ENCODE results near the gene DHRS2.
A peak's percentile ranks its signal among the peaks of the same experiment; 100 is the strongest.

DHRS2 gene

DNA sequence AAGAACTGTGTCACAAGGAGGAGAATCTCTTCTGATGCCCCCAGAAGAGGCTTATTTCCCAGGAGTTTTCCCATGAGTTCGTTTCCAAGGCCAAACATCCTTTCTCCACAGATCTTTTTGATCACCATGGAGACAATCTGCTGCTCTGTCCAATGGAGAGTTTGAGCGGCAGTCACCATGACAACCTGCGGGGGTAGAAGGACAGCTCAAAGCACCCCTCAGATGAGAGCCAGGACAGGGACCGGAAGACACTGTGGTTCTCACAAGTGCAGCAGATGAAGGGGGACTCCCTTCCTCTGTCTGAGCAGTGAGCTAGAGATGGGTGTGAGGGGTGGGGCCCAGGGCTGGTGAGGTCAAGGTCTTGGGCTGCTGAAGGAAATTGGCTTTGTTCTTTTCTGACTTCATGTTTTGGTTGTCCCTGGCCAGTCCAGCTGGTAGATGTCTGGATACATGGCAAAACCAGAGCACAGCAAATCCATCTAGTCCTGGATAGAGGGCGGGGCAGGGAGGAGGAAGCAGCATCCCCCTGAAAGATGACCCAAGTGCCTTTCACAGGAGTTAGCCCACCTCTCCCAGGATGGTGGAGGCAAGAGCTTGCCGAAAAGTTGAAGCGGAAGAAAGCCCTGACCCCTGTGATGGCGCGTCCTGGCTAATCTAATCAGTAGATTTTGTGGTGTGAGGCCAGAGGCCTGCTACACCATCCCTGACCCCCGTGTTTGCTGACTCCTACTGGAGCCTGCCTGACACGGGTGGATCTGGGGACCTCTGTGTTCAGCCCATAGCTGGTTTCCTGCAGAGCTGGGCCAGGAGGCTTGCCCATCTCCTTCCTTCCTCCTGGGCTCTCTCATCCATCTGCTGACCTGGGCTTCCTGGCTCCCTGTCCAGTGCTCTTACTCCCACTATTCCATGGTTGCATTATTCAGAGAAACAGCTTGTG is 24.4 kb downstream of the DHRS2 start:
- Histone ChIP-seq H3K27me3 (no peaks in the 10 kb centered on the region), H3K4me1 (peaks cover 15% of the 10 kb centered on the region), H3K9ac (no peak overlapping the region), H3K36me3 (no peaks in the 10 kb centered on the region), H3K4me3 (no peak overlapping the region), H3K4me2 (peak overlapping the region; percentile 47), H3K27ac (no peak overlapping the region), H4K20me1 (no peaks in the 10 kb centered on the region), H3K9me3 (no peaks in the 10 kb centered on the region)
- TF ChIP-seq Cebpa-rat (IDR thresholded peaks at IDR 0.05): no peak

DNA sequence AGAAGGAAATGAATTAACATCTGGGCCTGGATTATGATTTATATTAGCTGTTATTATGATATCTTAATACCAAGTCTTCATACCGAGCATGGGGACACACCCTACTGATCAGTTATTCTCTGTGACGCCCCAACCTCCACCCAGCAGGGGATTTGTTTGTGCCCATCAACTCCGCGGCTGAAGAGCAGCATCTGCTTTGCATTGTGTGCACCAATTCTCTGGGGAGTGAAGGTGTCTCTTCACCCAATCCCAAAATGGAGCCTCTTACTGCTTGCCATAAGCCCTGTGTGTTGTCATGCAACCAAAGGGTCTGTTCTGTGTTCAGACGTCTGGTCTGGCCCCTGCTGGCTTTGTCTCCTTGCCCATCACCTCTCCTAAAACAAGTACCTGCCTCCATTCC is 25.4 kb downstream of the DHRS2 start:
- Histone ChIP-seq H3K4me1 (peaks cover 15% of the 10 kb centered on the region), H3K36me3 (no peaks in the 10 kb centered on the region), H3K4me3 (no peak overlapping the region), H3K4me2 (no peak overlapping the region; the same call in 1 of the 2 replicates), H3K27me3 (no peaks in the 10 kb centered on the region), H3K9me3 (no peaks in the 10 kb centered on the region), H3K9ac (no peak overlapping the region), H3K27ac (no peak overlapping the region), H4K20me1 (no peaks in the 10 kb centered on the region)
- TF ChIP-seq Cebpa-rat (IDR thresholded peaks at IDR 0.05): no peak

DNA sequence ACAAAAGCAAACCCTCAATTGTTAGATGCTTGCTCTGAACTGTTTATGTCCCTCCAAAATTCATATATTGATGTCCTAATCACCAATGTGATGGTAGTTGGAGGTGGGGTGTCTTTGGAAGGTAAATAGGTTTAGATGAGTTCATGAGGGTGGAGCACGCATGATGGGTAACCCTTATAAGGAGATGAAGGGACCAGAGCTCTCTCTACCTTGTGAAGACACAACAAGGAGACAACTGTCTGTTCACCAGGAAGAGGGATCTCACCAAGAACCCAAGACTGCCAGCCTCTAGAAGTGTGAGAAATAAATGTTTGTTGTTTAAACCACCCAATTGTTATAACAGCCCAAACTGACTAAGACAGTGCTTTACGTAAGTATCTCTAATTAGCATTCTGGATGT is 27.0 kb downstream of the DHRS2 start:
- Histone ChIP-seq H3K36me3 (no peaks in the 10 kb centered on the region), H3K27me3 (no peaks in the 10 kb centered on the region), H3K9me3 (no peaks in the 10 kb centered on the region), H4K20me1 (no peaks in the 10 kb centered on the region), H3K4me3 (no peak overlapping the region), H3K4me1 (peaks cover 15% of the 10 kb centered on the region), H3K27ac (no peak overlapping the region), H3K9ac (no peak overlapping the region), H3K4me2 (no peak overlapping the region)
- no peak for TF ChIP-seq Cebpa-rat (IDR thresholded peaks at IDR 0.05)

DNA sequence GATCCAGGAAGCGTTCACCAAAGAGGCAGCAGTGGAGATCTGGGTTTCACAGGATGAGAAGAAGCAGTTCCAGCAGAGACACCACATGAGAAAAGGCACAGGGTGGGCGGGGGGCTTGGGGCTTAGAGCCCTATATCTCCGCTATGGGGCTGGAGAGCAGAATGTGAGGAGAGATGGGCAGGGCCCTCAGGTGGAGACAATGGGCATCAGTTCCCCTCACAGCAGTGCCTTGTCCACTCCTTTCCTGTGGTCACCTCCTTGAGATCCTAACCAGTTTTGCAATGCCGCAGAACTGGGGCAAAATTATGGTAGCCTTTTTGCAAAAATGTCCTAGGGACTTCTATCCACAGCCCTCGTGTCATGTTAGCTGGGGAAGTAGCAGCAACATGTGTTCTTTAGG is 27.5 kb downstream of the DHRS2 start:
- no peak overlapping the region for H3K27ac ChIP-seq
- H3K9ac ChIP-seq: no peak overlapping the region
- no peaks in the 10 kb centered on the region for H3K27me3 ChIP-seq
- H4K20me1 ChIP-seq: no peaks in the 10 kb centered on the region
- peaks cover 15% of the 10 kb centered on the region for H3K4me1 ChIP-seq
- no peaks in the 10 kb centered on the region for H3K36me3 ChIP-seq
- H3K9me3 ChIP-seq: no peaks in the 10 kb centered on the region
- no peak overlapping the region for H3K4me3 ChIP-seq
- TF ChIP-seq Cebpa-rat (IDR thresholded peaks at IDR 0.05): no peak
- no peak overlapping the region for H3K4me2 ChIP-seq

DNA sequence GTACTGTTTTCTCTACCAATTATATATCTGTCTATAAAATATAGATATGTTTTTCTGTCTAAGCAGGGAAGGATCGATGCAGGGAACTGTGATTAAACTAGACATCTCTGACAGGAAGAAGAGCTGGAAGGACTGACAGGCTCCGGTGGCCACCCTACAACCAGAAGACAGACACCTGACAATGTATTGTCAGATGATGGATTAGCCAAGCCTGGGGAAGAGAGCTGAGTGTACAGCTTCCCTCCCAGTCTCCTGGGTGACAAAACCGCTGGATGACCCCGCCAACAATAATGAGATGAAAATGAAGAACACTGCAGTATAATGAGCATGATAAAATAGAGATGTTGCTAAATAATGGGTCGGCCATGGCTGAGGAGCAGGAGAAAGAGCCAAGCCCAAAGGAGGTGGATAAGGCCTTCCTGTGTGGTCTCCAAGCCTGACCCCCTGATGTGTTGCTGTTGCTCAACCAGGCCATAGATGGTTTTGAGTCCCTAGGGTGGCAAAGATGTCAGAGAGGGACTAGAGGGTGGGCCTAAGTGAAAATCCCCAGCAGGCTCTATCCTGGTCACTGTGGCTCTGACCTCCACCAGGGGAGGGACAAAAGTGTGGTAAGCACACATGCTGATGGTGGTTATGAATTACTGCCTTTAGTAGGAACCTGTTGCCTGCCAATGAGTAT is 28.2 kb downstream of the DHRS2 start:
- no peak overlapping the region for H3K27ac ChIP-seq
- H3K4me3 ChIP-seq: no peak overlapping the region
- peaks cover 15% of the 10 kb centered on the region for H3K4me1 ChIP-seq
- no peaks in the 10 kb centered on the region for H4K20me1 ChIP-seq
- H3K4me2 ChIP-seq: no peak overlapping the region
- no peaks in the 10 kb centered on the region for H3K27me3 ChIP-seq
- no peak overlapping the region for H3K9ac ChIP-seq
- no peaks in the 10 kb centered on the region for H3K9me3 ChIP-seq
- H3K36me3 ChIP-seq: no peaks in the 10 kb centered on the region
- TF ChIP-seq Cebpa-rat (IDR thresholded peaks at IDR 0.05): no peak

DNA sequence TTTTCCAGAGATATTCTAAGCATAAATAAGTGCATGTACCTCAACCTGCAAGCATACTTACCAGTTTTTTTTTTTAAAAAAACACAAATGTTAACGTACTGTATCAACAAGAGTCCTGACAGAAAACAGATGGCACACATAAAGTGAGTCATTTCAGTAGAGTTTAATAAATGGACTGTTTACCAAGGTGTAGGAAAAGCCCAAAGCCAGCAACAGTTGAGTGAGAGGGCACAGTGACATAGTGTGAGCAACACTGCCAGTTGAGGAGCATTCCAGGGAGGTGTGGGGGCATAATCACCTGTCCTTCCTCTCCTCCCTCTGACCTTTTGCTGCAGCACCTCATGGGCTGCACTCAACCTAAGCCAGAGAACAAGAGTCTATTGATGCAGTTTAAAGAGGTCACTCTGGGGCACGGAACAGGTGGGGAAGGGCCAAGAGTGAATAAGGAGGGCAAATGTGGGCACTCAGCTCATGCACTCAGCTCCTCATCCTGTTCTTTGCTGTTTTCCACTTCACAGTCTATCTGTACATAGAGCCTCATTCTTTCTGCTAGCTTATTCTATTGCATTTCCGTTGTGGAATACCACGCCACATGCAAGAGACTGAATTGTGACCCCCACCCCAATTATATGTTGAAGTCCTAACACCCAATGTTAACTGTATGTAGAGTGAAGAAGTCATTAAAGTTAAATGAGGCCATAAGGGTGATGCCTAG is 29.3 kb downstream of the DHRS2 start:
- H3K4me3 ChIP-seq: no peak overlapping the region
- TF ChIP-seq Cebpa-rat (IDR thresholded peaks at IDR 0.05): no peak
- H3K4me1 ChIP-seq: peaks cover 11% of the 10 kb centered on the region
- no peak overlapping the region for H3K4me2 ChIP-seq
- no peaks in the 10 kb centered on the region for H3K36me3 ChIP-seq
- H4K20me1 ChIP-seq: no peaks in the 10 kb centered on the region
- no peak overlapping the region for H3K9ac ChIP-seq
- H3K9me3 ChIP-seq: no peaks in the 10 kb centered on the region
- no peaks in the 10 kb centered on the region for H3K27me3 ChIP-seq
- no peak overlapping the region for H3K27ac ChIP-seq

DNA sequence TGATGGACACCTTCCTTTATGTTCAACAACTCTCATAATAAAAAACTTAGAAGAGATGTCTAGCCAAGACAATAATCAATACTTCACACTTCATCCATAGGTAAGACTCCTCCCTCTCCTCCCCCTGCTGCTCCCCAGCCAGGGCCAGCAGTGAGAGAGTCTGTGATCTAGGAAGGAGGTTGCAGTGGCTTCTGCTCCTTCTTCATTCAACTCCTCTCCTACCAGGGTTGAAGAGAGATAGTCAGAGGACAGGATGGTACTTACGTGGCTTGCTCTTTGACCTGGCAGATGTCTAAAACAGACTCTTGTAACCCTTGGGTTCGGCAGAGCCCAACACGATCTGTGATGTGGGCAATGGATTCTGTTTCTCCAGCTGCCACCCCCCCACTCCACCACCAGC is 31.0 kb downstream of the DHRS2 start:
- H3K9ac ChIP-seq: no peak overlapping the region
- no peak overlapping the region for H3K4me2 ChIP-seq
- no peaks in the 10 kb centered on the region for H3K4me1 ChIP-seq
- H3K27me3 ChIP-seq: no peaks in the 10 kb centered on the region
- H3K36me3 ChIP-seq: no peaks in the 10 kb centered on the region
- no peak overlapping the region for H3K27ac ChIP-seq
- H4K20me1 ChIP-seq: no peaks in the 10 kb centered on the region
- H3K4me3 ChIP-seq: no peak overlapping the region
- no peaks in the 10 kb centered on the region for H3K9me3 ChIP-seq
- TF ChIP-seq Cebpa-rat (IDR thresholded peaks at IDR 0.05): no peak

DNA sequence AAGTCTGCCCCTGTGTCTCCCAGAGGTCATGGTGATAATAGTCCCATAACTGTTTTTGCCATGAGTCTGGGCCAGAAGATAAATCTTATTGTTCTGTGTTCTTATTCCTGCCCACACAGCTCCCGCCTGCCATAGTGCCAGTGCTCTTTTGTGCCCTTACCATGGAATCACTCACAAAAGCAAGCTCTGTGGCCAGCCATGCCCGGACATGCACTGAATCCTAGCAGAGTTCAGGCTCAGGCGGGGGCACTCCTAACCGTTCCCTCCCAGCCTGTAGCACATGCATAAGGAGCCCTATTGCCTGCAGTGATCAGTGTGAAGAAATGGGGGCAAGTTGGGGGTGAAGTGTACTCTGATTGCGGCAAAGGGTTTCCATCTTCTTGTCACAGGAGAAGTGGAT is 33.3 kb downstream of the DHRS2 start:
- no peaks in the 10 kb centered on the region for H3K27me3 ChIP-seq
- H3K36me3 ChIP-seq: no peaks in the 10 kb centered on the region
- no peak overlapping the region for H3K9ac ChIP-seq
- TF ChIP-seq Cebpa-rat (IDR thresholded peaks at IDR 0.05): no peak
- no peak overlapping the region for H3K4me2 ChIP-seq
- H3K4me1 ChIP-seq: no peaks in the 10 kb centered on the region
- no peak overlapping the region for H3K4me3 ChIP-seq
- no peak overlapping the region for H3K27ac ChIP-seq
- H3K9me3 ChIP-seq: no peaks in the 10 kb centered on the region
- no peaks in the 10 kb centered on the region for H4K20me1 ChIP-seq

DNA sequence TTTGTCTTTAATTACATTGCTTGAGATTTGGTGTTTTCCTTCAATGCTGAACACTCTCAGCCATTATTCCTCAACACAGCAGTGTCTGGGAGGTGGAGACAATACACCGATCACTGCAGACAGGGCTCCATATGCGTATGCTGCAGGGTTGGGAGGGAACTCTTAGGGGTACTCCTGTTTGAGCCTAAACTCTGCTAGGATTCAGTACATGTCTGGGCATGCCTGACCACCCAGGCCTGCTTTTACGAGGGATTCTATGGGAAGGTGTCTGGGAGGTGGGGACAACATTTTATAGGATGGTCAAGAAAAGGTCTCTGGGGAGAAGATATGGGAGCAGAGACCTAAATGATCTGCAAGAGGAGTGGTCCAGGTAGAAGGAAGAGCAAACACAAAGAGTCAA is 34.3 kb downstream of the DHRS2 start:
- Histone ChIP-seq H3K4me3 (no peak overlapping the region), H3K36me3 (no peaks in the 10 kb centered on the region), H3K4me1 (no peaks in the 10 kb centered on the region), H3K4me2 (no peak overlapping the region), H3K27ac (no peak overlapping the region), H3K9me3 (no peaks in the 10 kb centered on the region), H3K9ac (no peak overlapping the region), H3K27me3 (no peaks in the 10 kb centered on the region), H4K20me1 (no peaks in the 10 kb centered on the region)
- no peak for TF ChIP-seq Cebpa-rat (IDR thresholded peaks at IDR 0.05)

DNA sequence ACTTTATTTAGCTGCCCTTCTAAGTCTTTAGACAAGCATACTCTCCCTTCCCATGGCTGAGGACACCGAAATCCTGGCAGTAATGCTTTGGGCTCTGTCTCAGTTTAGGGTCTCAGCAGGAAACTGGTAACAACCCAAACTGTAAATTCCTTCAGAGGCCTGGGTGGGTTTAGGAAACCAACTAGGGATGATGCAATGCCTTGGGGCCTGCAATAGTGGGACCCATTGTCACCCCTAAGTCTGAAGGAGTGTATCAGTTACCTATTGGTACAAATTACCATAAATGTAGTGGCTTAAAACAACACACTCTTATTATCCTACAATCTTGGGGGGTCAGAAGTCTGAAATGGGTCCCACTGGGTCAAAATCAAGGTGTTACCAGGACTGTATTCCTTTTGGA is 36.0 kb downstream of the DHRS2 start:
- Histone ChIP-seq H3K4me1 (no peaks in the 10 kb centered on the region), H3K27ac (no peak overlapping the region), H3K4me2 (no peak overlapping the region), H3K9me3 (no peaks in the 10 kb centered on the region), H3K9ac (no peak overlapping the region), H4K20me1 (no peaks in the 10 kb centered on the region), H3K36me3 (no peaks in the 10 kb centered on the region), H3K27me3 (no peaks in the 10 kb centered on the region), H3K4me3 (no peak overlapping the region)
- no peak for TF ChIP-seq Cebpa-rat (IDR thresholded peaks at IDR 0.05)

Measured in BLaER1 (cell line).